Hippocampal formation (tissue), 2 donors: ENCODE measurements around the gene ZNF493.

Experiments
- DNase-seq, 2 donors: peaks; one replicate each; lab custom pipeline; 2025; lab: John Stamatoyannopoulos, UW

ZNF493 gene

GRCh38 chr19:21396893-21397572 is at the start of gene ZNF493:
Gene ZNF493 (plus strand): TSS chr19:21397133. CDS start chr19:21397238, 105 bp downstream.
- peak; percentile 93 to 96 for DNase-seq

DNA sequence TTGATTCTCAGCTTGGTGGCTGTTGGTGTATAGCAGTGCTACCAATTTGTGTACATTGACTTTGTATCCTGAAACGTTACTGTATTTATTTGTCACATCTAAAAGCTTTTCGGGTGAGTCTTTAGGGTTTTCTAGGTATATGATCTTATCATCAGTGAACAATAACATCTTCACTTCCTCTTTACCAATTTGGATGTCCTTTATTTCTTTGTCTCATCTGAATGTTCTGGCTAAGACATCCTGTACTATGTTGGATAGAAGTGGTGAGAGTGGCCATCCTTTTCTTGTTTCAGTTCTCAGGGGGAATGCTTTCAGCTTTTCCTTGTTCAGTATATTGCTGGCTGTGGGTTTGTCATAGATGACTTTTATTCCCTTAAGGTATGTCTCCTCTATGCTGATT is 44.1 kb upstream of the ZNF493 start:
- no peak for DNase-seq

DNA sequence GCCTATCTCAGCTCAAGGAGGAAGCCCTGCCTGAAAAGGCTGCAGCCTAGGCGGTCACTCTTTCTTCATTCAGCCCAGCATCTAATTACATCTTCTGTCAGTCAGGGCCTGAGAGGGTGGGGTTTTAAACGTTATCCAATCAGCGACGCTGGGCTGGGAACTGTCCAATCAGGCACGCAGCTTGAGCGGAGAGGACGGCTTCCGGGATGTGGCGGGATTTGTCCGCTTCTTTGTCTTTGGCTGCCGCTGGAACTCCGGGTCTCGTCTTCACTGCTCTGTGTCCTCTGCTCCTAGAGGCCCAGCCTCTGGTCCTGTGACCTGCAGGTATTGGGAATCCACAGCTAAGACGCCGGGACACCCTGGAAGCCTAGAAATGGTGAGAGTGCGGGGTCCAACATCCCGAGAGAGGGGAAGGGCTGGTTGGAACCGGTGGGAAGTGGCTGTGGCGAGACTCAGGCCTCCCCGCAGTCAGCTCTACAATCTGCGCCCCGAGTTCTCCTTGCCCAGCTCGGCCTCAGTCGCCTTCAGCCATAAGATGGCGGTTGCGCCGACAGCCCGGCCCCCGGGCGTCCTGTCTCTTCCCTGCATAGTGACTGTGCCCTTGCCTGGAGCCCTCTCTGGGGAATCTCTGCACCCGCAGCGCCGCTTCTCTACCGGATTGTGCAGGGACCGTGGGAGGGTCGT is 38.0 kb upstream of the ZNF493 start, which contains the start of gene ZNF738:
Gene ZNF738 (plus strand): TSS at position 233 of the 684 bp plus-strand sequence. CDS start 141 bp downstream, at position 374.
- DNase-seq: peak; percentile 91 to 95

GRCh38 chr19:21362291-21362690 is 34.6 kb upstream of the ZNF493 start:
- no peak for DNase-seq

DNA sequence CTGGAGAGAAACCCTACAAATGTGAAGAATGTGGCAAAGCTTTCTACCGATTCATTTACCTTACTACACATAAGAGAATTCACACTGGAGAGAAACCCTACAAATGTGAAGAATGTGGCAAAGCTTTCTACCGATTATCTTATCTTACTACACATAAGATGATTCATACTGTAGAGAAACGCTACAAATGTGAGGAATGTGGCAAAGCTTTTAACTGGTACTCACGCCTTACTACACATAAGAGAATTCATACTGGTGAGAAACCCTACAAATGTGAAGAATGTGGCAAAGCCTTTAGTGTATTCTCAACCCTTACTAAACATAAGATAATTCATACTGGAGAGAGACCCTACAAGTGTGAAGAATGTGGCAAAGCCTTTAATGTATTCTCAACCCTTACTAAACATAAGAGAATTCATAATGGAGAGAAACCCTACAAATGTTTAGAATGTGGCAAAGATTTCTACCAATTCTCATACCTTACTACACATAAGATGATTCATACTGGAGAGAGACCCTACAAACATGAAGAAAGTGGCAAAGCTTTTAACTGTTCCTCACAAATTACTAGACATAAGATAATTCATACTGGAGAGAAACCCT is 12.9 kb upstream of the ZNF493 start:
- DNase-seq: no peak

DNA sequence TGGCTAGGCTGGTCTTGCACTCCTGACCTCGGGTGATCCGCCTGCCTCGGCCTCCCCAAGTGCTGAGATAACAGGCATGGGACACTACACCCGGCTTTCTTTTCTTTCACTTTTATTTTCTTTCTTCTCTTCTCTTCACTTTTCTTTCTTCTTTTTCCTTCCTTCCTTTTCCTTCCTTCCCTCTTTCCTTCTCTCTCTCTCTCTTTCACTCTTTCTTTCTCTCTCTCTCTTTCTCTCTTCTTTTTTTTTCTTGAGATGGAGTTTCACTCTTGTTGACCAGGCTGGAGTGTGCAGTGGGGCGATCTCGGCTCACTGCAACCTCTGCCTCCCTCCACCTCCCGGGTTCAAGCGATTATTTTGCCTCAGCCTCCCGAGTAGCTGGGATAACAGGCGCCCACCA is 812 bp upstream of the ZNF493 start:
- DNase-seq: no peak

DNA sequence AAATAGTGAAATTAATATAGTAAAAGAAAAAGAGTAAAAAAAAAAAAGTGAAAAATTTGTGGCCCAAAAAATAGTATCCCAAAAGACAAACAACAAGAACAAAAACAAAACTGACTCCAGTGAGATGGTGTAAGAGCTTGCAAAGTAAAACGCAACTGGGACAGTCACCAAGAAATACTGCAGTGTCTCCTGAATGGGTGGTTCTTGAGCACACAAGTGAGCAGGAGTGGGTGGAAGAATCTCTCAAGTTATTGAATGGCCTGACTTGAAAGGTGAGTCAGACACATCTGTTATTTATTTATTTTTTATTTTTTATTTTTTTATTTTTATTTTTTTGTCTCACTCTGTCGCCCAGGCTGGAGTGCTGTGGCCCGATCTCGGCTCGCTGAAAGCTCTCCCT is 1.9 kb downstream of the ZNF493 start:
- DNase-seq: no peak

GRCh38 chr19:21402303-21402985 is 5.5 kb downstream of the ZNF493 start:
- no peak for DNase-seq

DNA sequence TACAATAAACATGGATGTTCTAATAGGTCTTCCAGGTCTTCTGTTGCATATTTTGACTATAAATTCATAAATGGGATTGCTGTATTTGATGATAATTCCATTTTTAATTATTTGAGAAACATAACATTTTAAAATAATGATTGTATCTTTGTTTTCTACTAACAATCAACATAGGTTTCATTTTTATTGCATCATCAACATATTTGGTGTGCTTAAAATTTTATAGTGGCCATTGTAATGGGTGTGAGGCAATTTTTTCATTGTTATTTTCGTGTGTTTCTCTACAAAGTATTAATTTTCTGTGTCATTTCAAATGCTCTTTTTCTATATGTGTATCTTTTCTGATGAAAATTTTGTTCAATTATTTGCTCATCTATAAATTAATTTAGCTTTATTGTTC is 13.2 kb downstream of the ZNF493 start:
- no peak for DNase-seq

DNA sequence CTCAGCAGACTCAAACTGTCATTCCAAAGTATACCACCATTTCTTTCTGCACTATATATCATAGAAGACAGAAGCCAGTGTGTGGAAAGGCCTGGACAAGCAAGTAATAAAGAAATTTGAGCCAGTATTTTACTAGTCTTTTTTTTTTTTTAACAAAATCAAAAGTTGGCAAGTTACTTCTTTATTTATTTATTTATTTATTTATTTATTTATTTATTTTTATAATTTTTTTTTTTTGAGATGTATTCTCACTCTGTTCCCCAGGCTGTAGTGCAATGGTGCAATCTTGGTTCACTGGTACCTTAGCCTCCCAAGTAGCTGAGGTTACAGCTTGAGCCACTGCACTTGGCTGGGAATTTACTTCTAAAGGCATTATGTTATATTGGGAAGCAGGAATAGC is 25.3 kb downstream of the ZNF493 start:
- DNase-seq: no peak

GRCh38 chr19:21423057-21424041 is 26.4 kb downstream of the ZNF493 start:
- no peak for DNase-seq

GRCh38 chr19:21430675-21431074 is 33.7 kb downstream of the ZNF493 start:
- no peak for DNase-seq

- no peak for DNase-seq
These were observed 35.7 kb downstream of the ZNF493 start for GRCh38 chr19:21432590-21432989.

GRCh38 chr19:21434516-21434915 is 37.6 kb downstream of the ZNF493 start:
- no peak for DNase-seq

DNA sequence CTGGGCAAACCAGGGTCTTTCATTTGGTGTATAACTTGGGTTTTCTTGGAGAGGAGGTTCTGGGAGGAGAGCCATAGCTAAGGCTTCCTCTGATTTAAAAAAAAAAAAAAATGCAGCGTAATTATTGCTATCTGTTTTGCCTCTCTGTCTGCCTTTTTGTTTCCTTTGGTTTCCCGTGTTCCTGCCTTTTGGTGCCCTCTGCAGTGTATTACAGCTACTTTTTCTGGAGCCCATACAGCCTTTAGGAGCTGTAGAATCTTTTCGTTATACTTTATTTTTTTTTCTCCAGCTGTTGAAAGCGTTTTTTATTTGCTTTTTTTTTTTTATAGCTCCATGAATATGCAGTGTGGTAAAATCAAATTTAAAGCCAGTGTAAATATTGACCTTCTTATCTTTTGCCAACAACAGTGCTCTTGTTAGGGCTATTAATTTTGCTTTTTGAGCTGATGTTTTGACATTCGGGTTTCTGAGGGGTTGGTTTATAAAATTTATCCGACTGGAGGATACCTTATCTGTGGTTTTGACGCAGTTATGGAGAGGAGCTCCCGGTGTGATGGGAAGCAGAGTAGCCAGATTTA is 38.1 kb downstream of the ZNF493 start:
- DNase-seq: no peak

- no peak for DNase-seq
These were observed 42.3 kb downstream of the ZNF493 start for GRCh38 chr19:21439201-21439751.

DNA sequence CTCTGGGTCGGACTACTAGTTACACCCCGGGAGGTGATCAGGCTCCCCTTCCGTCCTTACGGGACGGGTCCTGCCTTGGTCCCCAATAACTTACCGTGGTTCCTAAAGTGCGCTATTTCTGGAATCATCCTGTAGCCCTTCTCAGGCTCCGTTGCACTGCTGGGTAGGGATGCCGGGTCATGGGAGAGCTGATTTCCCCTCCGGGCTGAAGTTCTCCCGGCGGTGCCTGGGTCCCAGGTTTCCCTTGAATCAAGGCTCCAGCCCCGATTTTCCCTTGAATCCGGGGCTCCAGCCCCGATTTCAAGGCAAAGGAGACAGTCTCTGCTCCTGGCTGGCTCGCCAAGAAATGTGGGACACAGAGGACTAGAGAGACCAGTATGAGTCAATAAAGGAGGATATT is 43.4 kb downstream of the ZNF493 start:
- DNase-seq: no peak

- DNase-seq: no peak
These were observed 54.3 kb downstream of the ZNF493 start for GRCh38 chr19:21451187-21451586.

- DNase-seq: no peak
These were observed 58.0 kb downstream of the ZNF493 start for GRCh38 chr19:21454901-21455300.

DNA sequence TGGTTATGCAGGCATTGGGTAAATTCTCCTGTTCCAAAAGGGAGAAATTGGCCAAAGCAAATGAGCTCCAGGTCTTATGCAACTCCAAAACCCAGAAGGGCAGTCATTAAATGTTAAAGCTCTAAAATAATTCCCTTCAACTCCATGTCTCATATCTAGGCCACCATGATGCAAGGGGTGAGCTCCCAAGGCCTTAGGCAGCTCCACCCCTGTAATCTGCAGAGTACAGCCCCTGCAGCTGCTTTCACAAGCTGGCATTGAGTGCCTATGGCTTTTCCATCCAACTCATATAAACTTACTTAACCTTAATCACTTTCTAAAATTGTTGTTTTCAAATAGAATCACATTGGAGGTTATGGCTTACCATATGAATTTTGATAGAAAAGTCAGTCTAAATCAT is 63.8 kb downstream of the ZNF493 start:
- DNase-seq: no peak

- no peak for DNase-seq
These were observed 65.6 kb downstream of the ZNF493 start for GRCh38 chr19:21462540-21462939.
